Endothelial cell of umbilical vein (primary cell): ENCODE data around the gene CYP8B1. TPM values are rescaled to one million over a fixed set of nuclear protein-coding genes. Genes with fewer than 3 reads are reported as not detected.

ENCODE experiments used
- BruUV-seq: library from RNA; stranded (reverse); fragments of 400-500 nt; replicated peaks from 2 replicates; lab custom pipeline; 2021; lab: Mats Ljungman, UMichigan
- CTCF ChIA-PET: fragments of 300-600, 350-600 bp; sonication (Branson Sonifier 250); formaldehyde crosslinking; loops from one replicate; lab custom pipeline; 2021; ENCODE audit warnings: antibody characterized with exemption, inconsistent platforms; lab: Charles Lee
- POLR2A ChIA-PET: fragments of 300-600, 350-600 bp; sonication (Branson Sonifier 250); formaldehyde crosslinking; loops from one replicate; lab custom pipeline; 2021; ENCODE audit warnings: antibody characterized with exemption, inconsistent platforms; lab: Charles Lee
- DNase-seq: peaks from one replicate; pipeline ENCODE4 v3.0.0-alpha.2; 2011; ENCODE audit warnings: low read depth, low spot score
- FAIRE-seq: peaks from 2 replicates; lab custom pipeline; 2011; peaks lifted over from hg19 to GRCh38; lab: Jason Lieb, UNC
- H2AFZ ChIP-seq: 2 replicates; pipeline ENCODE4 v1.6.0; 2012; ENCODE audit warnings: low read depth, low read length, control low read depth, inconsistent platforms
- H3K27ac ChIP-seq: 2 replicates; pipeline ENCODE4 v1.5.1; 2011; ENCODE audit warnings: low read depth, mild to moderate bottlenecking, control low read depth, low read length, moderate library complexity; ENCODE audit not compliant: insufficient read depth
- H3K27me3 ChIP-seq, 2 experiments: 2 replicates each; pipeline versions ENCODE4 v1.6.0 to v1.6.1; 2011; ENCODE audit warnings: low read length in 2 of 2, mixed read lengths in 1 of 2; ENCODE audit not compliant: control insufficient read depth in 2 of 2, insufficient read depth in 2 of 2
- H3K36me3 ChIP-seq, 2 experiments: 2 replicates in 1 of 2; 3 replicates in 1 of 2; pipeline ENCODE4 v1.5.1; 2011; ENCODE audit warnings: low read length in 2 of 2, mild to moderate bottlenecking in 1 of 2, moderate library complexity in 1 of 2; ENCODE audit not compliant: control insufficient read depth in 2 of 2, insufficient read depth in 2 of 2; ENCODE audit errors: extremely low read depth in 1 of 2
- H3K4me1 ChIP-seq: 3 replicates; pipeline ENCODE4 v1.5.1; 2011; ENCODE audit warnings: mild to moderate bottlenecking, low read length; ENCODE audit not compliant: control insufficient read depth, insufficient read depth; ENCODE audit errors: extremely low read depth
- H3K4me2 ChIP-seq: 2 replicates; pipeline ENCODE4 v1.6.1; 2011; ENCODE audit warnings: low read length, control low read depth, mixed read lengths; ENCODE audit not compliant: insufficient read depth
- H3K4me3 ChIP-seq, 3 experiments: fragments of 200-600 bp in 1 of 3; sonication (generic), shearing (Covaris generic) in 1 of 3; replicated peaks in 1 of 3; 2 replicates each; pipeline ENCODE4 v1.5.1; 2011 to 2016; ENCODE audit warnings: control low read depth in 3 of 3, low read length in 3 of 3, mild to moderate bottlenecking in 2 of 3, inconsistent platforms in 1 of 3, low read depth in 1 of 3, moderate library complexity in 1 of 3; ENCODE audit not compliant: insufficient read depth in 1 of 3
- H3K79me2 ChIP-seq: 2 replicates; pipeline ENCODE4 v1.6.0; 2012; ENCODE audit warnings: low read length, inconsistent platforms; ENCODE audit not compliant: control insufficient read depth, insufficient read depth
- H3K9ac ChIP-seq: replicated peaks from 2 replicates; pipeline ENCODE3; 2011; ENCODE audit warnings: low read length, control low read depth; ENCODE audit not compliant: insufficient read depth; ENCODE audit errors: extremely low read depth
- H3K9me1 ChIP-seq: replicated peaks from 3 replicates; pipeline ENCODE4 v1.6.0; 2011; ENCODE audit warnings: mild to moderate bottlenecking, low read length; ENCODE audit not compliant: control insufficient read depth, insufficient read depth; ENCODE audit errors: extremely low read depth
- H3K9me3 ChIP-seq: replicated peaks from 2 replicates; pipeline ENCODE4 v1.5.1; 2012; ENCODE audit warnings: low read length, inconsistent platforms; ENCODE audit not compliant: control insufficient read depth, insufficient read depth
- H4K20me1 ChIP-seq: replicated peaks from 2 replicates; pipeline ENCODE3; 2011; ENCODE audit warnings: mild to moderate bottlenecking, low read length; ENCODE audit not compliant: control insufficient read depth, insufficient read depth; ENCODE audit errors: extremely low read depth
- CTCF ChIP-seq, 2 donors: IDR thresholded peaks; 1 replicate in 1 of 2; 2 replicates in 1 of 2; pipeline ENCODE4 v1.5.1; 2011; ENCODE audit warnings: low read length in 2 of 2, mild to moderate bottlenecking in 2 of 2, moderate library complexity in 2 of 2, control low read depth in 1 of 2, inconsistent platforms in 1 of 2, low read depth in 1 of 2; ENCODE audit not compliant: insufficient read depth in 1 of 2; ENCODE audit errors: extremely low read depth in 1 of 2
- EZH2 ChIP-seq: IDR thresholded peaks from 2 replicates; pipeline ENCODE4 v1.6.1; 2012; ENCODE audit warnings: borderline replicate concordance, low read depth, mild to moderate bottlenecking, moderate library complexity, low read length, inconsistent platforms; ENCODE audit not compliant: severe bottlenecking
- FOS ChIP-seq: IDR thresholded peaks from 2 replicates; pipeline ENCODE4 v1.6.1; 2011; ENCODE audit warnings: mild to moderate bottlenecking, low read length, moderate library complexity, borderline replicate concordance; ENCODE audit not compliant: insufficient read depth
- GATA2 ChIP-seq: IDR thresholded peaks from 2 replicates; pipeline ENCODE4 v1.7.0; 2011; ENCODE audit warnings: low read depth, mild to moderate bottlenecking, moderate library complexity, mixed read lengths, low read length; ENCODE audit not compliant: insufficient read length, insufficient read depth
- JUN ChIP-seq: IDR thresholded peaks from 2 replicates; pipeline ENCODE4 v1.6.1; 2011; ENCODE audit warnings: borderline replicate concordance, low read depth; ENCODE audit not compliant: insufficient read length, insufficient read depth
- MAX ChIP-seq: IDR thresholded peaks from 2 replicates; pipeline ENCODE4 v1.6.1; 2011; ENCODE audit not compliant: insufficient read depth, insufficient read length
- MYC ChIP-seq: IDR thresholded peaks from one replicate; pipeline ENCODE4 v1.6.1; 2011; ENCODE audit warnings: mild to moderate bottlenecking, low read depth, low read length
- POLR2A ChIP-seq: IDR thresholded peaks from 2 replicates; pipeline ENCODE4 v1.6.1; 2012; ENCODE audit warnings: low read depth, mild to moderate bottlenecking, control low read depth, low read length
- POLR2AphosphoS5 ChIP-seq: IDR thresholded peaks from 2 replicates; pipeline ENCODE4 v1.6.1; 2012; ENCODE audit warnings: low read depth, mild to moderate bottlenecking, control low read depth, low read length, moderate library complexity; ENCODE audit not compliant: insufficient read depth
- dilution Hi-C: fragments of 300-500 bp; cut with MboI; formaldehyde crosslinking; loops from one replicate; pipeline ENCODE4 v1.15.0; 2019; ENCODE audit warnings: low sequenced_read_pairs; ENCODE audit not compliant: extremely low pct_ligation_motif_present
- intact Hi-C: fragments of 100-400 bp; cut with micrococcal nuclease; formaldehyde crosslinking; loops from one replicate; pipeline ENCODE4 v1.10.0; 2022
- polyA plus RNA-seq, 4 experiments: library from polyadenylated mRNA; depleted of rRNA in 3 of 4; stranded (reverse) in 3 of 4; unstranded in 1 of 4; fragments of >200 nt; gene quantifications; 2 replicates each; pipeline versions ENCODE4 v1.2.1 to v1.2.3, GENCODE V29; 2011 to 2012; ENCODE audit warnings: missing spikeins in 1 of 4
- total RNA-seq: library from RNA; stranded (reverse); gene quantifications from 2 replicates; pipeline ENCODE4 v1.2.3, GENCODE V29; 2021

The CYP8B1 gene
- total and polyA plus RNA-seq, 2 donors (not counting 3 experiments of a cell fraction or from before 2014, with no cell fraction given) = not detected

DNA sequence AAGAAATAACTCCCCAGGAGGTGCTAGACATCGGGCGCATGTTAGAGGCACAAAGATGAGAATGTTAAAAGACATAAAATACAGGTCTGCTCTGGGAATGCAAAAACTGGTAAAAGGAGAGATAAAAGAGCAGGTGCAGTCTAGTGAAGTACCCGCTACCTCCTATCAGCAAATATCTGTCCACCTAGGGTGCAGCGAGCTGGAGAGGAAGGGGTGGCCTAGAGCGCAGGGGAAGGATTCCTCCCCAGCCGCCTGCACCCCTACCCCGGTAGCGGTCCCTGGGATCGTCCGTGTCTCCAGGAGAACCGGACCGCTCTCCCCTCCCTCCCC lies 30.0 kb upstream of the CYP8B1 start:
- Histone ChIP-seq H4K20me1 (no peaks in the 10 kb centered on the region), H3K27me3 (peaks cover 14 to 18% of the 10 kb centered on the region in 2 experiments), H3K79me2 (no peaks in the 10 kb centered on the region), H3K4me1 (no peaks in the 10 kb centered on the region), H2AFZ (peak overlapping the region; percentile 77), H3K9me1 (no peaks in the 10 kb centered on the region), H3K9ac (no peak overlapping the region), H3K4me3 (peak overlapping the region in 1 of 3 experiments; percentile 16), H3K36me3 (no peaks in the 10 kb centered on the region), H3K27ac (no peak overlapping the region), H3K9me3 (no peaks in the 10 kb centered on the region), H3K4me2 (no peak overlapping the region)
- ChIA-PET CTCF (no interaction called here), POLR2A (no interaction called here)
- FAIRE-seq = no peak
- intact Hi-C loops = no loop called here
- no peak for TF ChIP-seq MAX
- no peak for TF ChIP-seq POLR2A
- no peak for TF ChIP-seq POLR2AphosphoS5
- TF ChIP-seq FOS = no peak
- no peak for TF ChIP-seq MYC
- no peak for TF ChIP-seq CTCF (IDR thresholded peaks at IDR 0.05; ENCODE audit: extremely low read depth in 1 of 2, insufficient read depth in 1 of 2, low read depth in 1 of 2, low read length in 2 of 2)
- TF ChIP-seq GATA2 = no peak
- no peak for TF ChIP-seq JUN
- no peak for TF ChIP-seq EZH2
- BruUV-seq = no TSS peak
- no peak for DNase-seq
- dilution Hi-C loops = no loop called here
